ENCODE measurements around the gene RYR3. TPM values are rescaled to one million over a fixed set of nuclear protein-coding genes. Genes with fewer than 3 reads are reported as not detected.

RYR3 gene
- total RNA-seq, 1 experiment from 2014 or later, result 0.66 TPM

- no peaks in the 10 kb centered on the region for H3K4me1 ChIP-seq
- H3K27me3 Mint-ChIP-seq (ENCODE audit: insufficient read depth, unreplicated experiment), result peaks cover 5% of the 10 kb centered on the region
- no peak for TF ChIP-seq CTCF (IDR thresholded peaks at IDR 0.05; ENCODE audit: insufficient read depth in 1 of 2, low read depth in 1 of 2, low read length in 1 of 2, severe bottlenecking in 1 of 2, unreplicated experiment in 1 of 2)
- intact Hi-C loops (cut with micrococcal nuclease; ENCODE audit: unreplicated experiment), result no loop called here
- no peaks in the 10 kb centered on the region for H3K36me3 ChIP-seq (ENCODE audit: control insufficient read depth, insufficient read depth, low read length)
- no peak for DNase-seq
- POLR2A ChIA-PET, result no interaction called here
- no peak overlapping the region for H3K27ac Mint-ChIP-seq (ENCODE audit: unreplicated experiment)
- no peak overlapping the region for H3K4me3 ChIP-seq (ENCODE audit: low read depth, low read length)
- H3K9me3 Mint-ChIP-seq (ENCODE audit: unreplicated experiment), result no peaks in the 10 kb centered on the region
- H3K9me3 ChIP-seq, result no peaks in the 10 kb centered on the region
- no peaks in the 10 kb centered on the region; the same call in 1 of the 2 replicates for H3K27me3 ChIP-seq (replicated peaks; ENCODE audit: control insufficient read depth, insufficient read depth, low read length)
- CTCF ChIA-PET, result no interaction called here
- no peak overlapping the region for H3K4me3 Mint-ChIP-seq (ENCODE audit: unreplicated experiment)
- no peaks in the 10 kb centered on the region for H3K4me1 Mint-ChIP-seq (ENCODE audit: low read depth, unreplicated experiment)
- BruUV-seq (replicated peaks), result no TSS peak
- H3K36me3 Mint-ChIP-seq (ENCODE audit: insufficient read depth, unreplicated experiment), result no peaks in the 10 kb centered on the region
These were observed 101.1 kb downstream of the RYR3 start for GRCh38 chr15:33411596-33412540.

GRCh38 chr15:33419701-33420100 is 108.9 kb downstream of the RYR3 start:
- Histone ChIP-seq H3K36me3 (ENCODE audit: control insufficient read depth, insufficient read depth, low read length) (no peaks in the 10 kb centered on the region), H3K9me3 (no peaks in the 10 kb centered on the region), H3K27me3 (replicated peaks; ENCODE audit: control insufficient read depth, insufficient read depth, low read length) (no peaks in the 10 kb centered on the region), H3K4me1 (no peaks in the 10 kb centered on the region), H3K4me3 (ENCODE audit: low read depth, low read length) (no peak overlapping the region)
- H3K9me3 Mint-ChIP-seq (ENCODE audit: unreplicated experiment), result no peaks in the 10 kb centered on the region
- intact Hi-C loops (cut with micrococcal nuclease; ENCODE audit: unreplicated experiment), result no loop called here
- H3K4me1 Mint-ChIP-seq (ENCODE audit: low read depth, unreplicated experiment), result no peaks in the 10 kb centered on the region
- POLR2A ChIA-PET, result no interaction called here
- no peak for TF ChIP-seq CTCF (IDR thresholded peaks at IDR 0.05; ENCODE audit: insufficient read depth in 1 of 2, low read depth in 1 of 2, low read length in 1 of 2, severe bottlenecking in 1 of 2, unreplicated experiment in 1 of 2)
- DNase-seq, result no peak
- no peak overlapping the region for H3K4me3 Mint-ChIP-seq (ENCODE audit: unreplicated experiment)
- CTCF ChIA-PET, result no interaction called here
- BruUV-seq (replicated peaks), result no TSS peak
- H3K36me3 Mint-ChIP-seq (ENCODE audit: insufficient read depth, unreplicated experiment), result no peaks in the 10 kb centered on the region
- no peak overlapping the region for H3K27ac Mint-ChIP-seq (ENCODE audit: unreplicated experiment)
- H3K27me3 Mint-ChIP-seq (ENCODE audit: insufficient read depth, unreplicated experiment), result peaks cover 16% of the 10 kb centered on the region

- H3K4me3 Mint-ChIP-seq (ENCODE audit: unreplicated experiment), result no peak overlapping the region
- H3K27ac Mint-ChIP-seq (ENCODE audit: unreplicated experiment), result no peak overlapping the region
- H3K27me3 Mint-ChIP-seq (ENCODE audit: insufficient read depth, unreplicated experiment), result peaks cover 14% of the 10 kb centered on the region
- H3K36me3 Mint-ChIP-seq (ENCODE audit: insufficient read depth, unreplicated experiment), result no peaks in the 10 kb centered on the region
- Histone ChIP-seq H3K4me3 (ENCODE audit: low read depth, low read length) (no peak overlapping the region), H3K36me3 (ENCODE audit: control insufficient read depth, insufficient read depth, low read length) (no peaks in the 10 kb centered on the region), H3K4me1 (no peaks in the 10 kb centered on the region), H3K27me3 (replicated peaks; ENCODE audit: control insufficient read depth, insufficient read depth, low read length) (no peaks in the 10 kb centered on the region), H3K9me3 (no peaks in the 10 kb centered on the region)
- H3K9me3 Mint-ChIP-seq (ENCODE audit: unreplicated experiment), result no peaks in the 10 kb centered on the region
- no peaks in the 10 kb centered on the region for H3K4me1 Mint-ChIP-seq (ENCODE audit: low read depth, unreplicated experiment)
- intact Hi-C loops (cut with micrococcal nuclease; ENCODE audit: unreplicated experiment), result no loop called here
- no peak for DNase-seq
- CTCF ChIA-PET, result no interaction called here
- no TSS peak for BruUV-seq (replicated peaks)
- TF ChIP-seq CTCF (IDR thresholded peaks at IDR 0.05; ENCODE audit: insufficient read depth in 1 of 2, low read depth in 1 of 2, low read length in 1 of 2, severe bottlenecking in 1 of 2, unreplicated experiment in 1 of 2), result no peak
- POLR2A ChIA-PET, result no interaction called here
These were observed 113.3 kb downstream of the RYR3 start for GRCh38 chr15:33424025-33424424.
